T-helper 1 cell treated with Interleukin-12 subunit alpha and Interleukin-12 subunit beta and Interleukin-4 antibody, amounts not matched to agents 30 ng/mL and 1 ng/mL, for 36 hours (primary cell): ENCODE measurements around the gene NDC80. TPM values are rescaled to one million over a fixed set of nuclear protein-coding genes. Genes with fewer than 3 reads are reported as not detected.

ENCODE experiments used
- intact Hi-C: fragments of 100-400 bp; cut with micrococcal nuclease; formaldehyde crosslinking; loops from one replicate; pipeline ENCODE4 v1.15.1; 2024
- total RNA-seq: library from RNA; stranded (reverse); gene quantifications from 2 replicates; pipeline ENCODE4 v1.2.3, GENCODE V29; 2022

The NDC80 gene
- total RNA-seq, 1 donor from 2014 or later, result 51.3 TPM

DNA sequence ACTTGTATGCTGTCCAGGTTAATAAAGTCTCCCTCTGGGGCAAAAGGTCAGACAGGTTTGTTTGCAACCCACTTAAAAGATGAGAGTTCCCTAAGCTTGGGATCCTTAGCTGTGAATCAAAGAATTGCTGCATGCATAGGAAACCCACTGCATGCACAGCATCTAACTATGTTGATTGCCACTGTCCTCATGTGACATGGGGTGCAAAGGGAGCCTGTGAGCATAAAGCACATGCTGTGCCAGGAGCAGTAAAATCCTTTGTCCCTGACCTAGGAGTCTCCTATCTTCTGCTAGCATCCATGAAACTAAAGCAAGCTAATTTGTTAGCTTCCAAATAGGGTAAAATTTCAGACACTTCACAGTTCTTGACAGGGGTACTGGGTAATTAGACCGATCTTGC, 13.8 kb upstream of the NDC80 start:
- intact Hi-C loops, result no loop called here

DNA sequence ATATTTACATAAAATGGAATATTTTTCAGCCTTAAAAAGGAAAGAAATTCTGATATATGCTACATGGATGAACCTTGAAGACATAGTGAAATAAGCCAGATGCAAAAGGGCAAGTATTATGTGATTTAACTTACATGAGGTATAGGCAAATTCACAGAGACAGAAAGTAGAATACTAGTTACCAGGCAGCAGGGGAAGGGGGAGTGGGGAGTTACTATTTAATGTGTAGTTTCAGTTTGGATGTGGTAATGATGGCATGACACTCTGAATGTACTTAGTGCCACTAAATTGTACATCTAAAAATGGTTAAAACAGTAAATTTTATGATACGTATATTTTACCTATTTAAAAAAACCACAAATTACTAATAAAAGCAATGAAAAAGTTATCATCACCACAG, 12.1 kb upstream of the NDC80 start:
- intact Hi-C loops, result no loop called here

DNA sequence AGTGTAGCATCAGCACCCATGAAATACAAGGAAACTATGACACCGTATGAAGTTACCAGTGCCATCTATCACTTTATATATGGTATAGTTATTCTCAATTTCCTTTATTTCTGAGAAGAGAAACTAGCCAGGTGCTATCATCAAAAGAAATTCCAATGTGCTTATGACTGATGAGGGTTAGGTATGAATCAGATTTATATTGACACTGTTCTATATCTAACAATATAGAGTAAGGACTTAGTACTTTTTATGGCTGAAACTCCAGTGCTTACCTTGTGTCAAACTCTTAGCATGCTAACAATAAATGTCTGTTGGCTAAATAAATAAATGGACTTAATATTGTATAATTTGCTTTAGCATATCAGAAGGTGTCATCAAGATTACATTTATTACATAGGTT, 7.0 kb upstream of the NDC80 start:
- intact Hi-C loops, result no loop called here

DNA sequence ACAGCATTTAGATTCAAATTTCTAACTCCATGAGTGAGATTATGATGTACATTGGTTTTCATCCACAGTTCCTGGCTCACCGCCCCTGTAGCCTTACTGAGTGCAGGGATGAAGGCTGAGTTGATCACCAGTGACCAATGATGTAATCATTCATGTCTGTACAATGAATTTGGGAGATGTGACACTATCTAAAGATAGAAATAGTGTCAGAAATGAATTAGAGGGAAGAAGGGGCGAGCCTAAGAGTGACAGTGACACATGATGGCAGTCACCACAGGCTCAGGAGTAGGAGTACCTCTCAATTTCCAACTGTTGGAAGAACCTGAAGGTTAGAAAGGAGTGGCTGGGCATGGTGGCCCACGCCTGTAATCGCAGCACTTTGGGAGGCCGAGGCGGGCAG, 3.2 kb upstream of the NDC80 start:
- intact Hi-C loops, result no loop called here

DNA sequence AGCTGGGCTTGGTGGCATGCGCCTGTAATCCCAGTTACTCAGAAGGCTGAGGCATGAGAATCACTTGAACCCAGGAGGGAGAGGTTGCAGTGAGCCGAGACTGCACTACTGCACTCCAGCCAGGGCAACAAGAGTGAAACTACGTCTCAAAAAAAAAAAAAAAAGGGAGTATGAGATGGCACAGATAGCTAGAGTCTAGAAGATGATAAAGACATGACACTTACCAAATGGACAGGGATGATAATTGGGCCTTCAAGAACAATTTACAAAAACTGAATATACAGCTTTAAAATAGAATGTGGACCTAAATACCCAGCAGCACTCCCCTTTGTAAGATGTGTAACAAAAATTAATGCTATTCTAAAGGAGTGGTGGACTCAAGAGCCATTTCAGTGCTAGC, 2.8 kb upstream of the NDC80 start:
- intact Hi-C loops, result no loop called here

DNA sequence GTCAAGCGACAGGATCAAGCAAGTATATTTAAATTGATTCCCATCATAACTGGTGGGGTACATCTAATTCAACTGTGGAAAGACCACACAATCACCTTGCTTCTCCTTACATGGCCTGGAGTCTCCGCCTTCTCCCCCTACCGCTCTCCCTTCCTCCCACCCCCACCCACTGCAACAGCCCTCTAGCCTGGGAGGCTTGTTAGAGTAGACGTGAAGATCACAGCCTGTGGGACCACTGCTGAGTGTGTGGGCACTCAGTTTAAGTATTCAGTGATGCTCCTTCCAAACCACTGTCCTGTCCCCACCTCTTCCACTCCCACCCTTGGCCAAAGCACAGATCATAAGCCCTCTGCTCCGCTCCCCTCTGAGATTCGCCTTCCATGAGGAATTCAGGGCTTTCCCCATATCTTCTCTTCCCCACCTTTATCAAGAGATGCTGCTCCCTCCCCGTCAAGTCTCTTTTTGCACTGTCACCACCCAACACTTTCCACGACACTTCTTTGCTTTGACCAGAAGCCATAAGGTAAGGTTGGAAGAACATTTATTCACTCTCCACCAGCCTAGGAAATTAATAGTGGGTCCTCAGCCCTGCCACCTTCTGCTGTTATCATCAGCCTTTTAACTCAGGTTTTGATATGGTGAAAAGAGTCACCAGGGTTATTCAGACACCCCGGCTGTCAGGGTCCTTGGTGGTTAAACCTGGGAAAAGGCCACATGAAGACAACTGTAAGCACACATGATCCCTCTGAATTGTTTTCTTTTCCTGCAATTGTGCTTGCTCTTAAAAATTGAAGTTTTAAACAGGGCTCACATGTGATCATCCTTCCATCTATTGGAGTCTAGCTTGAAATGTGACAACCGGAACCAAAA, 1.8 kb upstream of the NDC80 start:
- intact Hi-C loops, result loop anchor here (2.0 to 10.0 kb wide), 7 partner anchors 278 to 1038 kb away; partner anchors contain the start of genes EMILIN2 and MYL12B

DNA sequence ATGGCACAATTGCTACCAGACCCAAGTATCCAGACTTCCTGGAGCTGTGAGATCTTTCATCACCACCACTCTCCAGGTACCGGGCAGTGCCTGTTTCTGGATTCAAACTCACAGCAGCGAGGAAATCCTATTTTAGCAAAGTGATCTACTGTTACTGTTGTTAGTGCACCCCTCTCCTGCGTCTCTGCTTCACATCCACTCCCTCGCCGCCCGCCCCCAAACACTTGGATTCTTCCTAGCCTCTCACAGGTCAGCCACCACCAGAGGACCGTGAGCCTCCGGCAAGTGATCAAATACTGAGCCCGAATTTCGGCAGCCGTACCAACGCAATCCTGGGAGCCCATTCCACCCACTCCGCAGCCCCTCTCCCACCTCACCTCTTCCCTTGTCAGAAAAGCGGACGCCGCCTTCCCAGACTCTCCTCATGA, 571 bp upstream of the NDC80 start:
- intact Hi-C loops, result loop anchor here (1.0 to 10.0 kb wide), 14 partner anchors 20 to 1037 kb away; partner anchors contain the start of genes EMILIN2, MYL12A, MYL12B and SMCHD1

DNA sequence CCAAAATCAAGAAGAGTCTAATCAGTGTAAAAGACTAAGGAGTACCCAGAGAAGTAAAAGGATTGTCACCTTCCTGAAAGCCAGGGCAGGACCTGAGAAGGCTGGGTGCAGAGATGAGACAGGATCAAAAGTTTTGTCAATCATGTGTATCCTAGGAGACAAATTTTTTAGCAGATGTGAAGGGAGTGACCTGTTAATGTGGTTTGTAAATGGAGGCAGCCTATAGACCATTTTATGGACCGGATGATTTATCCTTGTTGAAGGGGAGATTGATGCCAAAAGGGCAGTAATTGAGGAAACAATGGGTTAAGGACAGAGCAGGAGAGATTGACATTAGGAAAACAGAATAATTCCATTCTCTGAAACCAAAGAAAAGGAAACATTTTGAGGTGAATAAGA, 813 bp downstream of the NDC80 start:
- intact Hi-C loops, result loop anchor here (5.0 to 10.0 kb wide), 6 partner anchors 275 to 1035 kb away; partner anchors contain the start of genes EMILIN2 and MYL12B

DNA sequence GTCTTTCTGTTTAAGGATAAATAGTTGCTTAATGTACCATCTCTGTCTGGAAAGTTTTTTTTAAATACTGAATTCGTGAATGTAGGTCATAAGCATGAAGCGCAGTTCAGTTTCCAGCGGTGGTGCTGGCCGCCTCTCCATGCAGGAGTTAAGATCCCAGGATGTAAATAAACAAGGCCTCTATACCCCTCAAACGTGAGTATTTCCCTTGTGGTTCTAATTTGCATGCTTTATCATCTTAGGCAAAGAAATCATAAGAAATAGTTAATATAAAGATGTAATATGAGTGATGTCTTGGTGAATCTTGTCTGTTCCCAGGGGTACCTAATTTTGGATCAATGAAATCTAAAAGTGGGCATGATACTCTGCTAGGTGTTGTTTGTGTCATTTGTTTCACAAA, 1.5 kb downstream of the NDC80 start:
- intact Hi-C loops, result loop anchor here (1.0 to 10.0 kb wide), 7 partner anchors 9 to 1034 kb away; partner anchors contain the start of genes EMILIN2 and MYL12B

DNA sequence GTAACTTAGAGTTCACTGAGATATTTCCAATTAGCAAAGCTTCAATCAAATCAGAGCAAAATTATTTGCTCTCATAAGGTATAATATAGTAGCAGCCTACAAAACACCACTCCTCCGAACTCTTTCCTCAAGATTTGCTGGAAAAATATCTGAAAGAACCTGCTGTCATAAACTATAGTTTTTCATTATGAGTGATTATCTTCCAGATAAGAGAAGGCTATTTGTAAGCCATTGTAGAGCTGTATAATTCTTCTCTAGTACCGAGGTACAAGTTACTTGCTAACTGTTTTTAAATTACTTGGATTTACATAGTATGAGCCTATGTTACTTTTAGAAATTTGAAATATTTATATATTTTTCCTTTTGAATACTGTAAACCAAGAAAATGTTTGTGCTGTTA, 2.1 kb downstream of the NDC80 start:
- intact Hi-C loops, result loop anchor here (1.0 to 10.0 kb wide), 7 partner anchors 9 to 1034 kb away; partner anchors contain the start of genes EMILIN2 and MYL12B

DNA sequence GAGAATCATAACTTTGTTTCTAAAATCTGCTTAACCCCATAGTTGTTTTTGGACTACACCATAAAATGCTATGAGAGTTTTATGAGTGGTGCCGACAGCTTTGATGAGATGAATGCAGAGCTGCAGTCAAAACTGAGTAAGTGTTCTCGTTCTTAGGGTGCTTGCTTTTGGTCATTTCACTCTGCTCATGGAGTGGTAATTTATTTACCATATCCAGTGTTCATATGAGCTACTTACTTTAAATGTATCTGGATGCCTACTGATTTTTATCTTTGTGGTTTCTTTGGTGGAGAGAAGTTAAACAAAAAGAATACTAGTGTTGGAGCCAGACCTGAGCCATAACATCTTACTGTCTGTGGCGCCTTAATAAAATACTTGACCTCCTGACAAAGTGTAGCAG, 16.4 kb downstream of the NDC80 start:
- intact Hi-C loops, result loop anchor here (1.0 to 5.0 kb wide), 2 partner anchors 9 to 185 kb away; no protein-coding TSS in a partner anchor

DNA sequence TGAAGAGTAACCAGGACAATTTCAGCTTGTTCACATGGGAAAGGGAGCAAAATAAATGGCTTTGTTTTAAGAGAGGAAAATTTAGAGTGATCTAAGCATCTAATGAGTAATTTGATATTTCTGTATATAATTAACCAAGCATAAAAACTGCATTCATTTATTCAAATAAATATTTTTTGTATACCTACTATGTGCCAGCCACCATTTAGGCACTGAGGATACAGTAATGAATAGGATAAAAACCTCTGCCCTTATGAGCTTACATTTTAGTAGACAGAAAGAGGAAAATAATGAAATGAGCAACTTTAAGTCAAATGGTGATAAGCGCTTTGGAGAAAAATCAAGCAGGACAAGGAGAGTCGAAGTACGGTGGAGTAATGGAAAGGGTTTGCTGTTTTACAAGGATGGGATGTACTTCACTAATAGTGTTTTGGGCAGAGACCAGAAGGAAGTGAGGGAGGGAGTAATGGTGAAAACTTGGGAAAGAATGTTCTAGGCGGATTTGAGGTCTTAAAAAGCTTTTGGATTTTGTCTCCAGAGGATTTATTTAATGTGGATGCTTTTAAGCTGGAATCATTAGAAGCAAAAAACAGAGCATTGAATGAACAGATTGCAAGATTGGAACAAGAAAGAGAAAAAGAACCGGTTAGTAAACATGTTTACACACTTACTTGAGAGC, 17.4 kb downstream of the NDC80 start:
- intact Hi-C loops, result loop anchor here (1.0 to 5.0 kb wide), 6 partner anchors 12 to 183 kb away; partner anchors contain the start of gene SMCHD1

DNA sequence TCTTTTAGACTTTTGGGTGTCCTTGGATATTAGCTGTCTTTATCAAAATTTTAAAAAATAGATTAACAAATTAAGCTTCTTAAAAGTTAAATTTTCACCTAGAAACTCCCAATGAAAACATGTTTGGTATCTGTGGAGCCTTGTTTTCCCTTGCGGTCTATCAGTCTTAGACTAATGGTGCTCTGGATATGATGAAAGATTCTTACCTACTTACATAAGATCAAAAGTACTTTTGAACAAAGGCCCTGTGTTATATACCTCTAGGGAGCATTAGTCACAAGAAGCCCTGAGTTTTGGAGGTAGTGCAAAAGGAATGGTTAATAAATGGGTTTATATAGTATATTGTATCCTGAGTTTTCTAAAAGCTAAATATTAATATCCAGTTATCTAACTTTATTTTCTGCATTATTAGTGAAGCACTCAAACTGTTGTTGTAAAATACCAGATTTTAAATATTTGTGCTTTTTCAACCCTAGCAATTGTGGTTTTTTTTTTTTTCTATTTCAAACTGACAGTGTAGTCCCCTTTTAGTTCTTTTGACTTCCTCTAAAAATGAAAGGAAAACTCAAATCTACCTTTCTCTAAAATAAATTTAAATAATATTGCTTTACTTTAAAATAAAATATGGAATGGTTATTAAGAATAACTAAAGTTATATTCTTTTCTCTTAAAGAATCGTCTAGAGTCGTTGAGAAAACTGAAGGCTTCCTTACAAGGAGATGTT, 18.1 kb downstream of the NDC80 start:
- intact Hi-C loops, result loop anchor here (1.0 to 5.0 kb wide), 8 partner anchors 12 to 383 kb away; partner anchors contain the start of genes METTL4, NDC80 and SMCHD1

DNA sequence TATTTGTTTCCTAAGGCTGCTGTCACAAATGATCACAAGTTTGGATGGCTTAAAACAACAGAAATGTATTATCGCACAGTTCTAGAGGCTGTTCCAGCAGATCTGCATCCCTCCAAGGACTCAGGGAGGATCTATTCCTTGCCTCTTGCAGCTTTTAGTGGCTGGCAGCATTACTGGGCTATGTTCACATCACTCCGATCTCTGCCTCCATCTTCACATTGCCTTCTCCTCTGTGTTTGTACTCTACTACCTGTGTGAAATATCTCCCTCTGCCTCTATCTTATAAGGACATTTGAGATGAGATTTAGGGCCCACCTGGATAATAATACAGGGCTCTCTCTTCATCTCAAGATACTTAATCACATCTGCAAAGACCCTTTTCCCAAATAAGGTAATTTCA, 18.9 kb downstream of the NDC80 start:
- intact Hi-C loops, result loop anchor here (1.0 to 5.0 kb wide), 2 partner anchors 19 to 382 kb away; partner anchors contain the start of genes METTL4 and NDC80

DNA sequence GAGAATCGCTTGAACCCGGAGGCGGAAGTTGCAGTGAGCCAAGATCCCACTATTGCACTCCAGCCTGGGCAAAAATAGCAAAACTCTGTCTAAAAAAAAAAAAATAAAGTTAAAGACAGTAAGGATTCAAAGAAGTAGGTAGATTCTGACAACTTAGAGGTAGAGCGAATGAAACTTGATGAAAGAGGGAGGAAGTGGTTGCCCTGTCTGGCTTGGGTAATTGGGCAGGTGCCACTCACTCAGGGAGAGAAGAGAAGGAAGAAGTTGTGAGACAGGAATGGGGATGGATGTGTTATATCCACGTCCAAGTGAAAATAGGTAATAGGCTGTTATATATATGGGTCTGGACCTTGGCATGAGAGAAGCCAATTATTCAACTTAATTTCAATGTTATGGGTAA, 26.3 kb downstream of the NDC80 start:
- intact Hi-C loops, result no loop called here

DNA sequence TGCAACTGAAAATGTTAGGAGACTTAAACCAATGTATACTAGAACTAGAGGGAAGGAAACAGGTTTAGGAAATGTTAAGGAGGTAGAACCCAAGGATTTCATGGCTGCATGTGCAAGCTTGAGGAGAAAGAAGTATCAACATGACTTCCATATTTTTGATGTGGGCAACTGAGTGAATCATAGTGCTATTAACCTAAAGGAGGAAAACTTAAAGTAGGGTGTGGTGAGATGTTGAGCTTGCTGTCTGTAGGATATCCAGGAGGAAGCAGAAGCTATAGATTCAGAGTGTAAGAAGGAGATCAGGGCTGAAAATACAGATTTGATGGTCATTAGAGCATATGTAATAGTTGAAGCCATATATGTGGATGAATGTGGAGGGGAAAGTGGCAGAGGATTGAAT, 31.5 kb downstream of the NDC80 start:
- intact Hi-C loops, result no loop called here

DNA sequence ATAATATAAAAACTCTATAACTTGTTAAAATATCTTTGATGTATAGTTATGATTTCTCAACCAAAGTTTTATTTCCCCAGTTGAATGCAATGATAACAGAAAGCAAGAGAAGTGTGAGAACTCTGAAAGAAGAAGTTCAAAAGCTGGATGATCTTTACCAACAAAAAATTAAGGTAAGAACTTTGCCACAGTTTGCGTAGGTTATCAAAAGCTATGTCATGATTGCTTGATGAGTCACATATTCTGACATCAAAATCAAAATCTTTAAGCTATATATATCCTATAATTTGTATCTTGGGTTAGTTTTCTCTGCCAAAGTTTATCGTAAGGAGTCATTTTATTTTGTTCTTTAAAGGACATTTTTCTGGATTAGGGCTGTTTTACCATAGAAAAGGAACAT, 35.0 kb downstream of the NDC80 start:
- intact Hi-C loops, result no loop called here

DNA sequence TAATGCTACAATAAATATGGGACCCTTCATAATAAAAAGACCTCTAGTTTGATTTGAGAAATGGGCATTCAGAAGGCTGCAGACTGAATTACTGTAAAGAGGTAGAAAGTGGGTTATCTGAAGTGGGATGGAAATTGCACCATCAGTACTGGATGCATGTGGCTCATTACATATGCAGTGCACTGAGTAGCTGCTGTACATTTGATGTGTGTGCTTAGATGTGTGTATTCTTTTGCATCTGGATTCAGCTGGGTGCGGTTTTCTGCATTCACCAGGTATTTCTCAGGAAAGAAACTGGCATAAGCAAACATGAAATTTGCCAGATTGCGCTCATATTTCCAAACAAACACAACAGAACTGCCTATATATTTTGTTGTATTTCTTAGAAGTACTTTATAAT, 38.2 kb downstream of the NDC80 start:
- intact Hi-C loops, result no loop called here

DNA sequence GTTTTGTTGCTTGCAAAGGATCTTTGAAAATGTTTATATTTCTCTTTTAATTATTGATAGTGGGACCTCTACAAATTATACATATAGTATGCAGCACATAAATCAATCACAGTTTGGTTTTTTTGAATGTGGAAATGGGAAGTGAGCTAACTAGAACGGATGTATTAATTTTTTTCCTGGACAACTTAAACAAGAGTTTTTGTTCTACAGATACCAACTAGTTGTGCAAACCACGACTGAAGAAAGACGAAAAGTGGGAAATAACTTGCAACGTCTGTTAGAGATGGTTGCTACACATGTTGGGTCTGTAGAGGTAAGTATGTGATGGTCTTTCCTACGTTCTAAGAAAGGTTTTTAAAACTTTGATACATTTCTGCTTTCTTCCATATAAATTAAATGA, 39.2 kb downstream of the NDC80 start:
- intact Hi-C loops, result no loop called here

DNA sequence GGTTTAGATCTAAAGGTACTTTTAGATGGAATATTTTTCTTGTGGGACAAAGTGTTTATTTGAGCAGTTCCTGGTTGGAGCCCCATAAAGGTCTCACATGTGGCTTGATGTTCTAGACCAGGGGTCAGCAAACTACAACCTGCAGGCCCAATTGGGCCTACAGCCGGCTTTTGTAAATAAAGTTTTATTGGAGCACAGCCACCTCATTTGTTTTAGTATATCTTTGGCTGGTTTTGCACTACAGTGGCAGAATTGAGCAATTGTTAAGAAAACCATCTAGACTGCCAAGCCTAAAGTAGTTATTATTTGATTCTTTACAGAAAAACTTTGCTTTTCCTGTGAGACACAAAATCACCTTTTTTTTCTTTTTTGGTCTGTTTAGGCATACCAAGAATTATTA, 41.6 kb downstream of the NDC80 start:
- intact Hi-C loops, result no loop called here

DNA sequence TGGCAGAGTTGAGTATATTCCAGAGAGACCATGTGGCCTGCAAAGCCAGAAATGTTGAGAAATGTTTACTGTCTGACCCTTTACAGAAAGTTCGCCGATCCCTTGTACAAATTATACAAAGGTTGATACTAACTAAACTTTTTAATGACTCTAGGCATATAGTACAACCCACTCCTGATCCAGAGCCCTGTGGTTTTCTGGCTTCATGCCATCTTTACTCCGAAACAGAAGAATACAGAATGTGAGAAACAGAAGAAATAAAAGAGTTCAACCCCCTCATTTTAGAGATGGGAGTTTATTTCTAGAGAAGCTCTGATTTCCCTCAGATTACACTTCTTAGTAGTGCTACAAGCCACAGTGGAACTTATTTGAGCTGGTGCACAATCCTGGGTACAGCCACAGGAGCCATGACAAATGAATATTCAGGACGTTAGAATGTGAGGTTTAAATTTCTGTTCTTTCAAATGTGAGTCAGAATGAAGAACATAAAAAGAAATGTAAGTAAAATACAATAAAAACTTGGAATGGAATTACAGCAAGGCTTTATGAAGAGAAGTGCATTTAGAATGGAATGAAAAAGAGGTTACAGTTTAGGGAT, 46.1 kb downstream of the NDC80 start:
- intact Hi-C loops, result no loop called here
